GM19035 (cell line): ENCODE results near the gene NPPC.

Source experiments
- ATAC-seq: cut with Tn5 transposase; IDR thresholded peaks from one replicate; pipeline ENCODE4 v1.9.1; 2021; ENCODE audit not compliant: unreplicated experiment

The NPPC gene

DNA sequence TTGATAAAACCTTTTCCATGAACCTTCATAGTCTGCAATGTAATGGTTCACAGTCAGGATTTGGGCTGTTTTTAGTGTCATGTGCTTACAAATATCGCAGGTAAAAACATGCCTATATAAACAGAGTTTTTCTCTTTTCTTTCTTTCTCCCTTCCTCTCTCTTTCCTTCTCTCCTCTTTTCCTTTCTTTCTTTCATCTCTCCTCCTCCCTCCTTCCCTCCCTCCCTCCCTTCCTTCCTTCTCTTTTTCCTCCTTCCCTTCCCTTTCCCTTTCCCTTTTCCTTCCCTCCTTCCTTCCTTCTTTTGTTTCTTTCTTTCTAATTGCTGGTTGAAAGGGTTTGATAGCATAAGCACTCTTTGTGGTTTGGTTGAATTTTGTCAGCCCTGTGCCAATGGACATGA is 9.6 kb upstream of the NPPC start:
- ATAC-seq = no peak

DNA sequence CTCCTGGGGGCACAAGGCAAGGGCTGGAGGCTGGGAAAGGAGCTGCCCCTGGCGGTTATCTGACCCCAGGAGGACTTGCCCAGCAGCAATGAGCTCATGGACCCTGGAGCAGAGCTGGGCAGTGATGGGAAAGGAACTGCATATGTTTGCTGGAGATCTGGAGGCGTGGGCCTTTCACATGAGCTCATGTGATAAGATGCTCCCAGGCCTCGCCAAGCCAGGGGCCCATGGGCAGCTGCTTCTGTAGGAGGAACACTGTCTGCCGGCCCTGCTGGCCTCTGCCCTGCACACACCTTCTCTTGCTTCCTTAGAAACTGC is 9.0 kb upstream of the NPPC start:
- no peak for ATAC-seq

DNA sequence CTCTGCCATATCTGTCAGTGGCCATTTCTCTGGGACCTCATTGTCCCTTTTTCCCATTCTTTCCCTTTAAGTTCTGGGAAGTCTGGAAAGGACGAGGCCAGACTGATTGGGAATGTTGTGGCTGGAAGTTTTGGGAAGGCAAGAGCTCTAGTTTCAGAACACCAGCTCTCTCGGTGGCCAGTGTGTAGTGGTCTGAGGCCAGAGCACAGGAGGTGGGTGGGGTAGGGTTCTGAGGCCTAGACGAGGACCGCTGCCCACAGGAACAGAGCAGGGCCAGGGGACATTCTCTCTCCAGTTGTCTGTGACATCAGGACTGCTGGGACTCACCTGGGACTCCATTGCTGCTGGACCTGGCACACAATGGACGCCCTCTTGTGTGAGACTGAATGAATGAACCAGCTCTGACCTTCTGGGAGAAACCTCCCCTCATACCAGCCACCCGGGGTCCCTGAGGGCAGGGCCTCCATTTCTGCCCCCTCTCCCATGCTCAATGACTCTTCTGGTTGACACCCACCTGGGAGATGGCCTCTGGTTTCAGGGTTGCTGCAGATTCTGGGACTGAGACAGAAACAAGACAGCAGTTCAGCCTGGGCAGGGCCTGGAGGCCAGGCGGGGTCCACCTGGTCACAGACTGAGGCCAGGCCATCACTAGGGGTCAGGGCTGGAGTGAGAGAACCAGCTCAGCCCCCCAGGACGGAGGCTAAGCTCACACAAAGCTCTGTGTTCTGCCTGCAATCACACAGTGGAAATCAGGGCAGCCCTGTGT is 8.4 kb upstream of the NPPC start:
- no peak for ATAC-seq

DNA sequence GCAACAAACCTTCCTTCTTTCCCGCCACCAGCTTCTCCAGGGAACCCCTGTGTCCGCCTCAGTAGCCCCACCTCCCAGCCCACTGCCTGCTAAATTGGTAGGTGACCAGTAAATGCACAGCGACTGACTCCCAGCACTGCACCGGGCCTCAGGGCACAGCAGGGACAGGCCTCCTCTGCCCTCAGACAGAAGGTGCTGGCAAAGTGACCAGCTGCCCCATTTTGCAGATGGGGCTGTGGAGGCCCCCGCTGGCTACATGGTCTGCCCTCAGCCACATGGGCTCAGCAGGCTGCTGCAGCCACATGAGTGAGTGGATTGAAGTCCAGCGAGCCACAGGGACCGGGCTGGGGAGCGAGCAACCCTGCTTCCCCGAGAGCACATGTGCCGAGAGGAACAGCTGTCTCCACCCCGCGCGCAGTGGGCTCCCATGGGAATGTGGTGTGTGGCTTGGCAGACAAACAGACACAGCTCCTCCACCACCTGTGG is 7.8 kb upstream of the NPPC start:
- ATAC-seq = no peak

DNA sequence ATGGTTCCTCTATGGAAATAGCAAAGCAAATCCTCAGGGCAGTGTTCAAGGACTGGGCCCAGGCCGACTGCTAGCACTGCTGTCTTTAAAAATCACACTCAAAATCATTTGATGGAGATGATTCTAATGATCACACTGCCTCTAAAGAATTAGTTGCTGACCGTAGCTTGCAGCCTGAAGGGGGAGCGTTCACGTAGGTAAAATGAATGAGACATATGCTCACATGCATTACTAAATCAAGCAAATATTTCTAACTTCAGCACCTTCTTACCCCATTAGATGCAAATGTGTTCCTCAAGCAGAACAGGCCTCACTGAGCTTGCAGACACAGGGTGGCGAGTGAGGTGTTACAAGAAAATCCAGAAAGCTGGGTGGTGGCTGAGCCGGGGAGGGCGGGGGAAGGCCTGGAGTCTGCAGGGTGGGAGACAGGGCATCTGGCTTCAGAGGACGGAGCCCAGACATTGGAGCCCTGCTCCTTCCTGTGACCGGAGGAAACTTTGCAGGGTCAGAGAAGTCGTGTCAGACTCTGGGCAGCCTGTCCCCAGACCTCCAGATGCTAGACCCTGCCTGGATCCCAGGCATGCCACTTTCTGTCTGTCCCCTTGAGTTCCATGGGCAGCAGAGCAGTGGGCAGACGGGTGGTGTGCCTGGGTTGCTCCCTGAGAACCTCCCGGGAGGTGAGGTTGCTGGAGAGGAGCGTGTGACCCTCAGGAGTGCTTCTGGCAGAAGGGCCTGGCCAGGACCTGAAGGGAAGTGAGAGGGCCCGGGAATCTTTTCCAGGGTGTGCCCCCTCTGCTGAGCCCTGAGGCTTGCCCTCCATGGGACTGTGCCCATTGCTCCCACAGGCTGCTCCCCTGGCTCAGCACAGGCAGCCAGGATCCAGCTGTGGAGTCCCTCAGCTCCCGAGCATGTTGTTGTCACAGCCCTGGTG is 7.1 kb upstream of the NPPC start:
- no peak for ATAC-seq

DNA sequence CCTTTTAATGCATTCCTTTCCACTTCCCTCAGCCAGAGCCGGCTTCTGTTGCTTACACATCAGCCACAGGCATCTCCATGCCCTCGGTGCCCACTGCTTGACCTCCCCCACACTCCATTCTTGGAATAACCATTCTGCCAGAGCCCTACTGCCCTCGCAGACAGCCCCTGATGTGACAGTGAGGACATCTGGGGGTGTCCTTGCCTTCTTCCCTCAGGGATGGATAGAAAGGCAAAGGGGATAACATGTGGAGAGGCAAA is 6.4 kb upstream of the NPPC start:
- ATAC-seq = no peak

DNA sequence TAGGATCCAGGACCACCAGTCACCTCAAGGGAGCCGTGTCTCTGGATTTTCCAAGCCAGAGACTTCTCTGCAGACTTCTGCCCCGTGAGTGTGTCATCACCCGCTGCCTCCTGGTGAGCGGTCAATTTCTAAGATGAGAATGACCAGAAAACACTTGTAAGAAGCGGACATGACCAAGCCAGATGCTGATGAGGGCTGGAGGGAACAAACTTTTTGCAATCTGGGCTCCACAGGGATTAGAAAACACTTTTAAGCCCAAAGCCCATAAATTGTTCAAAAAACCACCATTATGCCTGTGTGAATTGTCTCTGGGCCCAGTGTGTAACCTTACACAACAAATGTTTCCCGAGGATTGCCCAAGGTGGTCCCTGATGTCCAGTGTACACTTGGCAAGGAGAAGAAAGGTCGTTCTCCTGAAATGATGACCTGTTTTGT is 5.3 kb upstream of the NPPC start:
- ATAC-seq = no peak

DNA sequence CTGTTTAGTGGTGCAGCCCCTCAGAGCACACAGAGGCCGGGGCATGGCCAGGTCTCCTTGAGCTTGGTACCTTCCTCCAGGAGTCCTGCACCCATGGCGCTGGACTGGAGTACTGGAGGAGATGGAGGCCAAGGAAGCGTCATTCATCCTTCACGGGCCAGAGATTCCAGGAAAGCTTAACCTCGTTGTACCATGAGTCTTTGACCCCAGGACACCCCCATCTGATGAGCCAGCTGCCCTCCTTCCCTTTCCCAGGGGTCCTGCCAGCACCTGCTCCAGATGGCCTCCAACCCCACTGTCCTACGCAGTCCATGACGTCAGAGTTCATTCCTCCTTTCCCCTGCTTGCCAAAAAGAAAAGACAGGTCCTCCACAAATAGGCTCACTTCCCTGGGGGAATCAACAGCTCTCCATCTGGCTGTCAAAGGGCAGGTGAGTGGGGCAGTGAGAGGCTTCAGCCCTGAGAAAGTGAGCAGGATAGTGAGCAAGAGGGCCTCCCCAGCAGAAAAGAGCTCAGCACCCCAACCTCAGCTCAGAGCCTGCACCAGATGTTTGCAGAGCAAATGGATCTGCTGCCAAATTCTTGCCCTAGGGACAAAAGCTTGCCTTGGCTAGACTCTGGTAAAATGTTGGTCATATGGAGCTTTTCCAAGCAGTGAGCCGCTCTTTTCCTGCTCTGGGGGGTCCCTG is 4.5 kb upstream of the NPPC start:
- no peak for ATAC-seq

DNA sequence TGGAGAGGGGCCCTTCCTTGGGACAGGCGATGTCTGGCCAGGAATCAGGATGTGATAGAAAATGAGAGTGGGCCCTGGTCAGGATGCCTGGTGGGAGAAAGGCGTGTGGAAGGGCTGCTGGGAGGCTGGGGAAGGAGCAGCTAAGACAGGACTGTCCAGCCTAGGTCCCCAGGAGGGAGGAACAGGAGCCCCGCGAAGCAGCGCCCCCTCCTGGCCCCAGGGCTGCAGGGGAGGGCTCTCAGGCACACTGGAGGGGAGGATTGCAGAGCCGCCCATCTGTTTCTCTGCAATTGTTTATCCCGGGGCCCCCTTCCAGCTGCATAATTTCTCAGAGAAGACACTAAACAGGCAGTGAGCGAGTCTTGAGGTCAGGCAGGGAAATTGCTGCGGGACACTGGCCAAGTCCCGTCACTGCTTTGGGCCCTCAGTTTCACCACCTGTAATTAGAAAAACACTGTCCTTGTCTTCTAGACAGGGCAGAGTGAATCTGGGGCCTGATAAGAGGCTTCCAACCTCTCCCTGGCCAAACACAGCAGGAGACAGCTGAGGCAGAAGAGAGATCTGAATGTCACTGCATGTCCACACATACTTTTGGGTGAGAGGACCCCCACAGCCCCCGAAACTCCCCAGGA is 3.9 kb upstream of the NPPC start:
- ATAC-seq = no peak

DNA sequence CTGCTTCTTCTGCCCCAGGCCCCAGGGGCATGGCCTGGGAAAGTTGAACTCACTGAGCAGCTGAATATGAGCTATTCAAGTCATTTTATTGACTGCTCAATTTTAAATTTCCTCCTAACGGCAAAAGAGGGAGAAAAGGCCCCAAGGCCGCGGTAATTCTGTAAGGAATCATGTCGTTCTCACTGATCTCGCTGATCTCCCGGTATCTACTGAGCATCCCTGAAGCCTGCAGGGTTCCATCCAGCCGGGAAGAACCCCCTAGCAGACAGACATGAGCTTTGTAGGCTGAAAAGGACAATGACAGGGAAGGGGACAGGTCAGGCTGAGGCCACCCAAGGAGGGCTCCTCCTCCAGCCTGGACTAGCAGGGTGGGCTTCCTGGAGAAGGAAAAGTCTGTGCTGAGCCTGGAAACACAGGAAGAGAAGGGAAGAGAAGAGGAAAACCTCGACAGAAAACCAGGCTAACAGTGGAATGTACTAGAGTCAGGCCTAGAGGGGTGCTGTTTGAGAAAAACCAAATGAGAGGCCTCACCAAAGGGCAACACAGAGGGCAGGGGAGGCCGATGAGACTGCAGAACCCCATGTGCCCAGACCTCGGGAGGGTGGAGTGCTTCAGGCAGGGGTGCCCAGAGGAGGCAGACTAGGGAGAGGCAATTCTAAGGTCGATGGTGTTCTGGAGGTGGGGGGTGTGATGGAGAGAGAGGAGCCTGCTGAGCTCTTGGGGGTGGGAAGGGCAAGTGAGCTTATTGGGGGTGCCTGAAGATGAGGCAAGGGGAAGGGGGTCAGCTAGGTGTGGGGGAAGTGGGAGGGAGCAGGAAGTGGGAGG is 2.9 kb upstream of the NPPC start:
- no peak for ATAC-seq

DNA sequence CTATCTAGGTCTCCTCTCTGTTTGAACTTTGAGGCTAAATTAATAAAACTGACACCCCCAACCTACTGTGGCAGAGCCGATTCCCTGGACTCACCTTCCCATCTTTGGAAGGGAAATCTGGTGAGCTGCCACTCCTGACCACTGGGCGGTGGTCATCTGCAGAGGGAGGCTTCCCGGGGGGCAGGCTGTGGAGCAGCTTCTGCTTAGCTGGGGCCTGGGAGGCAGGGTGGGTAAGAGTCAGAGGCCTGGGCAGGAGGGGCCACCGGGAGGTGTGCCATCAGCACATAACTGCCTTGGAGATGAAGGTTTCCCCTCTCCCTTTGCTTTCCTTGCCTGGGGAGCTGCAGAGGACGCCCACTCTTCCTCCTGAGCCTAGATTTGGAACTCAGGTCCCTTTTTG is 2.3 kb upstream of the NPPC start:
- ATAC-seq = no peak

DNA sequence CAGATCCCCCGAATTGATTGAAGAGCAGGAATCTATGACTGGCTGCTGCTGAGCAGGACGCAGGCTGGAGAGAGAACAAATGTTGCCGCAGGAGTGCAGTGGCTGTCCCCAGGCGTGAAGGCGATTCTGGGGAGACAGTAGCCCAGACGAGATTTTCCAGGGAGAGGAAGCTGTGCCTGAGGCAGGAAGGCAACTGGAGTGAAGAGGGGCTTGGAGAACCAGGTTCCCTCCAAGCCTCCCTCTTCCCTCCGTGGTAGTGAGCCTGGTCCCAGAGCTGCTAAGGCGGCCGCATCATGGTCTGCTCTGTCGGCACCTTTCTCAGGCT is 1.3 kb upstream of the NPPC start:
- ATAC-seq = no peak

DNA sequence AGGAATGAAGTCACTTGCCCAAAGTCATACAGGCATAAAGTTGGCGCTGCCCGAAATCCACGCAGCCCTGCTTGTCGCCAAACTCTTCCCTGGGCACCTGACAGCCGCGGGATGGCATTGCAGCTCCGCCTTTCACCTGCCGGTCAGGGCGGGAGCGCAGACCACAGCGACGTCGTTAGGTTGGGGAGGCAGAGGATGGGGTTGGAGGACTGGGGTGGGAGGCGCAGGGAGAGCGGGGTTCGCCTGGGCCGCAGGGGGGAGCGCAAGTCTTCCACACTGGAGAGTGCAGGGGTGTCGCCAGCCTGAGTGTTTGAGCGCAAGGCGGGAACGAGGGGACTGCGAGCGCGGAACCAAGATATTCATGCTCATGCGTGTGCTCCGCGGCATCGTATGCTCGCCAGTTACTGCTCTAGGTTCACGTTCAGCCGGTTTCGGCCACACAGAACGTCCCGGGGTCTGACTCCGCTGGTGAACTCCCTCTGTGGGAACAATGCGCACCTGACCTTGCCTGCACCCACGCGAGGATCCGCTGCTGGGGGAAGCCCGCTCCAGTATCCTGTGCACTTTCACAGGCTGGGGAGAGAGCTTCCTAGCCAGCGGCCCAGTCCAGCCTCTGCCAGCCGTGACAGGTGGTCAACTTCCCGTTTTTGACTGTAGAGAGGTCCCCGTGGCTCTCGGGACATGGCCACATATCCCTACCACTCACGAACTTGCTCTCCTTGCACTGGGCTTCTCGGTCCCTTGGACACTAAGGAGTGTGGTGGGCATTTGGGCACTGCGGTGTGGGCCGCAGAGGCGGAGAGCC is 767 bp upstream of the NPPC start:
- ATAC-seq = no peak

DNA sequence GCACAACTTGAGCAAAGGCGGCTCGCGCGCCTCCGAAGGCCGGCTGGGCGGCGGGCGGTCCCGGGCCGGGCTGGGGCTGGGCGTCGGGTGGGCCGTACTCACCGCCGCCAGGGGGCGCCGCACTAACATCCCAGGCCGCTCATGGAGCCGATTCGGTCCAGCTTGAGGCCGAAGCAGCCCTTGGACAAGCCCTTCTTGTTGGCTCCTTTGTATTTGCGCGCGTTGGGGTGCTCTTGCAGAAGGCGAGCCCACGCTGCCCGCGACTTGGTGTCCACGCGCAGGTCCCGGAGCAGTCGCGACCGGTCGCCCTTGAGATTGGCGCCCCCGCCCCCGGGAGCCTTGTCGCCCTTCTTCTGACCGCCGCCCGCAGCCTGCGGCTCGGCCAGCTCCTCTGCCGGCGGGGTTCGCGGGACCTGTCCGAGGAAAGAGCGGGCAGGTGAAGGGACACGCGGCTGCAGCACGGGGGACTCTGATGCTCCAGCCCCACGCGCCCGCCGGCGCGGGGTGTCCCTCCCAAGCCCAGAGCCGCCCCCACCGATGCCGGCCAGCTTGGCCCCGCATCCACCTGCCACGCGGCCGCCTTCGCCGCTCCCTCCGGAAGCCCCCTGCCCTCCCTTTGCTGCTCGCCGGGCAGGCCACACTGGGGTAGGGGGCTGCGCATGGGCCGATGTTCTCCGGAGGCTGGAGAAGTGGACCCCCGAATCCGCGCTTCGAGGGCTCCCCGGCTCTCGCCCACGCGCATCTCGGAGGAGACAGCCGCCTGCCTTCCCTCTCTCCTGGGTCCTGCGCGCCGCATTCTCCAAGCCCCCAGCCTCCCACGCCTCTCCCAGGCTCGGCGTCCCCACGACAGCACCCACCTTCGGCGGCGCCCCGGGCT is 655 bp downstream of the NPPC start:
- peak; percentile 77 for ATAC-seq

DNA sequence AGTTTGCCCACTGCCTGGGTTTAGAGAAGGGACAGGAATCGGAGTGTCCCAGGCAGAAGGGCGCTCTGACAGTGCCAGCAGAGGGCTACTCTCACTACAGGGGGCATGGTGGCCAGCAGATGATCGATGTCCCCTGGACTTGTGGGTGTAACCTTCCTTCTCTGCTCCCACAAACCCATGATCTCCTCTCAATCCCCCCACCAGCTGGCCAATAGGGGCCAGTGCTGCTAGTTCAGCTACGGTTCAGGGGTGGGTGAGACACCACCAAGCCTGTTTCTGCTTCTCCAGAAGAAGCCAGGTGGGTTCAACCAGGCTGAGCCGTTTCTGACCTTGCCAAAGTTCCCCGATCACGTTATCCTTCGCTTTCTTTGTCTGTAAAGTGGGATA is 1.3 kb downstream of the NPPC start:
- ATAC-seq = no peak

DNA sequence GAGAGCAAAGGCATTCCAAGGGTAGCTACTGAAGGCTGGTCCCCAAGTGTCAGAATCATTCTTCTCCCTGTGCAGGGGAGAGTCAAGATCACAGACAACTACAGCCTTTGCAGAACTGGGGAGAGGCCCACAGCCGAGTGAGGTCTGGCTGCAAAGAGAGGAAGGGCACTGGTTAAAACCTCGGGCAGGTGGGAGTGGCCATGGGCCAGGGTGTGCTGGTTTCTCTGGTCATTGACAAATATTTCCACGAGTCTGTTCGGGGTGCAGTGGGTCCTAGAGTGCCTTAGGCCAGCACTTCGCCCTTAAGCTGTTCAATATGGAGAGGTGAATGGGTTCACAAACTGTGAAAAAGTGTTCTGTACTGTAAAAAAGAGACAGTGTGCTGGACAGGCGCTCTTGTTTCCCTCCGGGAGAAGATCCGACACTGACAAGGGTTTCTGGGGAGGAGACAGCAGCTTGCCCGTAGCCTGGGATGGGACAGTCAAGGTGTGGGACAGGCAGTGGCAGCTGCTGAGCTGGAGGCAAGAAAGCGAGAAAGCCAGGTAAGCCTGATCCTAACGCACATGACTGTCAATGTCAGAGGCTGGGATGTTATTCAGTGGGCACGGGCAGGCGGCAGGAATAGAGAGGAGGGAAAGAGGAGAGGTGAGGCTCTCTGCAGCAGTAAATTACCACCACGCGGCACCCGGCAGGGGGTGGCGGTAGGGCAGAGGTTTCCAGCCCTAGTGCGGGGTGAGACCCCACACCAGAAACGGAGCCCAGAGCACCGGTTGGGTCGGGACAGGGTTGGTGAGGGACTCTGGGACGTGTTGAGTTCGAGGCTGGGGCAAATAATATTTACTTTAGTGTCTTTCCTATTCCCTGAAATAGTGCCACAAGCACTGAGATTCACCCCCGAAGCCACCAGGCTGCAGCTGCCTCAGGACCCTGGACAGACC is 2.0 kb downstream of the NPPC start:
- ATAC-seq = no peak

DNA sequence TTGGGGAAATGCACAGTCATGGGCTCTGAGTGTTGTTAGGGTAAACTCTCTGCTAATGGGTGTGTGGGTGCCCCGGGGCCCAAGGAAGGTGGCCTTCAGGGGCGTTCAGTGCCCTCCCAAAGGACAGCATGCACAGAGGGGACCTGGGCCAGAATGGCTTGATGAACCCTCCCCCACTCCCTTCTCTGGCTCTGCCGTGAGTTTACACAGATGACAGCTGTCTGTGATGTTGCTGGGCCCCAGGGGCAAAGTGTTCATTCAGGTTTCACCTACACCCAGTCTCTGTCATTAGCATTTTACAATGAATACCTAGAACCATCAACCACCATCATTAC is 3.2 kb downstream of the NPPC start:
- no peak for ATAC-seq
